Transverse colon (tissue), 4 donors: Measurements from ENCODE around the gene PHF13.

Experiments
- CTCF ChIP-seq, 5 experiments: fragments of 200-600 bp in 3 of 5; fragments of 450-650 bp in 2 of 5; sonication (generic) in 3 of 5; IDR thresholded peaks; 1 replicate in 2 of 5; 2 replicates in 3 of 5; pipeline ENCODE4 v1.5.1; 2016 to 2017; ENCODE audit warnings: antibody characterized with exemption in 5 of 5, inconsistent platforms in 3 of 5, mild to moderate bottlenecking in 2 of 5, moderate library complexity in 1 of 5
- EP300 ChIP-seq: sonication (generic); formaldehyde crosslinking; IDR thresholded peaks from one replicate; pipeline ENCODE4 v1.6.1; 2017; ENCODE audit warnings: antibody characterized with exemption, low read depth
- POLR2A ChIP-seq: fragments of 450-650 bp; IDR thresholded peaks from one replicate; pipeline ENCODE4 v1.6.1; 2016; ENCODE audit warnings: antibody characterized with exemption, mild to moderate bottlenecking, moderate library complexity
- POLR2AphosphoS5 ChIP-seq, 3 donors: sonication (generic); formaldehyde crosslinking; IDR thresholded peaks; one replicate each; pipeline ENCODE4 v1.6.1; 2016; ENCODE audit warnings: antibody characterized with exemption in 3 of 3

DNA sequence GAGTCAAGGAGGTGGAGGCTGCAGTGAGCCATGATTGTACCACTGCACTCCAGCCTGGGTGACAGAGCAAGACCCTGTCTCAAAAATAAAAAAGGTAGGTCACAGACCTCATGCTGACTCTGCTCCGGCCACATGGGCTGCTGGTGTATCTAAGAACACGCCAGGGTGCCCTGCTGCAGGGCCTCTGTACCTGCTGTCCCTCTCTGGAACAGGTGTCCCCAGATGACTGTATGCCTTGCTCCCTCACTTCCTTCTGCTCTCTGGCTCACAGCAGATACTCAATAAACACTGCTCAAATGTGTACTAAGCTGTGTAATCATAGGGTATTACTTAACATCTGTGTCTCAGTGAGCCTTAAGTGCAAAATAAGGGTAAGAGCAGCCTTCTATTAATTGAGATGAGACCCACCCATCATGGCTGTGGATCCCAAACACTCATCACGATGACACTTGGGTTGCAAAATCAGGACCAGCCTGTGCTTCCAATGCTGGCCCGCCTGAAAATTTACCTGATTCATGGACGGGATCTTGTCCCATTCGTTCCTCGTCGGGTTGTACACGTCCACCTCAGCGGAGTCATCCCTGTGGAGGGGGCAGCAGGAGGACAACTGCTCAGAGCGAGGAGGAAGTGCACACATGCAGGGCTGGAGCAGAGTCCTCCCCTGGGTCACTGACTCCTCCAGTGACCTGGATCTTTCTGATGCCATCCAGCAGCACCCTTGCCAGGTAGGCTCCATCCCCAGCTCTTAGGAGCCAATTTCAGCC is 18.4 kb upstream of the PHF13 start:
- TF ChIP-seq POLR2A, result no peak
- no peak for TF ChIP-seq CTCF (IDR thresholded peaks at IDR 0.05)
- TF ChIP-seq EP300, result no peak
- no peak for TF ChIP-seq POLR2AphosphoS5 (IDR thresholded peaks at IDR 0.05)
